HepG2 (cell line): ENCODE measurements around the gene LCK. TPM values are rescaled to one million over a fixed set of nuclear protein-coding genes. Genes with fewer than 3 reads are reported as not detected.

Source experiments
- ATF2 ChIP-seq: sonication (generic); formaldehyde crosslinking; IDR thresholded peaks from 2 replicates; pipeline ENCODE4 v1.4.0; 2020; ENCODE audit warnings: missing genetic modification reagents
- DNMT3B ChIP-seq: conservative IDR thresholded peaks from 2 replicates; pipeline ENCODE4 v1.6.1; 2016; ENCODE audit warnings: missing biosample characterization, control low read depth
- HES4 ChIP-seq: sonication (generic); formaldehyde crosslinking; IDR thresholded peaks from 2 replicates; pipeline ENCODE4 v1.9.0; 2021; ENCODE audit warnings: mild to moderate bottlenecking, missing genetic modification reagents, borderline replicate concordance
- HOXA3 ChIP-seq: sonication (generic); formaldehyde crosslinking; IDR thresholded peaks from 2 replicates; pipeline ENCODE4 v1.5.0; 2020; ENCODE audit warnings: missing genetic modification reagents
- KDM5B ChIP-seq: sonication (generic); formaldehyde crosslinking; IDR thresholded peaks from 2 replicates; pipeline ENCODE4 v1.4.0; 2020; ENCODE audit warnings: missing genetic modification reagents, mild to moderate bottlenecking, borderline replicate concordance
- KLF11 ChIP-seq: IDR thresholded peaks from 2 replicates; pipeline ENCODE4 v1.6.1; 2016; ENCODE audit warnings: missing compliant biosample characterization
- KMT2B ChIP-seq: IDR thresholded peaks from 2 replicates; pipeline ENCODE4 v1.6.1; 2016; ENCODE audit warnings: missing genetic modification reagents, missing compliant biosample characterization
- LBX2 ChIP-seq: sonication (generic); formaldehyde crosslinking; IDR thresholded peaks from 2 replicates; pipeline ENCODE4 v1.5.0; 2020; ENCODE audit warnings: missing genetic modification reagents, mild to moderate bottlenecking, borderline replicate concordance
- MTERF4 ChIP-seq: sonication (generic); formaldehyde crosslinking; IDR thresholded peaks from 2 replicates; pipeline ENCODE4 v1.8.0; 2023; ENCODE audit warnings: mild to moderate bottlenecking, missing genetic modification reagents
- PHF8 ChIP-seq: sonication (generic); formaldehyde crosslinking; IDR thresholded peaks from 2 replicates; pipeline ENCODE4 v1.5.0; 2020; ENCODE audit warnings: missing genetic modification reagents
- POLR2G ChIP-seq: fragments of 200-400 bp; formaldehyde crosslinking; IDR thresholded peaks from 2 replicates; pipeline ENCODE4 v1.6.1; 2018; ENCODE audit warnings: mild to moderate bottlenecking, low read depth, low read length, moderate library complexity
- PPARG ChIP-seq: conservative IDR thresholded peaks from 2 replicates; pipeline ENCODE4 v1.6.1; 2016; ENCODE audit warnings: missing biosample characterization, missing genetic modification reagents
- TFE3 ChIP-seq: IDR thresholded peaks from 2 replicates; pipeline ENCODE4 v1.6.1; 2016
- THAP11 ChIP-seq: IDR thresholded peaks from 2 replicates; pipeline ENCODE4 v1.6.1; 2016; ENCODE audit warnings: missing biosample characterization, missing genetic modification reagents
- YEATS4 ChIP-seq: sonication (generic); formaldehyde crosslinking; IDR thresholded peaks from 2 replicates; pipeline ENCODE4 v1.4.0; 2020; ENCODE audit warnings: missing genetic modification reagents, borderline replicate concordance
- ZBTB42 ChIP-seq: sonication (generic); formaldehyde crosslinking; IDR thresholded peaks from 2 replicates; pipeline ENCODE4 v1.5.0; 2020; ENCODE audit warnings: mild to moderate bottlenecking, missing genetic modification reagents
- ZNF225 ChIP-seq: sonication (generic); formaldehyde crosslinking; IDR thresholded peaks from 2 replicates; pipeline ENCODE4 v1.4.0; 2020; ENCODE audit warnings: mild to moderate bottlenecking, missing genetic modification reagents
- ZNF816 ChIP-seq: sonication (generic); formaldehyde crosslinking; IDR thresholded peaks from 2 replicates; pipeline ENCODE4 v1.8.0; 2022; ENCODE audit warnings: missing genetic modification reagents, mild to moderate bottlenecking, borderline replicate concordance
- polyA plus RNA-seq, 8 experiments: library from polyadenylated mRNA; depleted of rRNA in 3 of 8; stranded (reverse) in 7 of 8; unstranded in 1 of 8; fragments of >200 nt; fragmentation: Illumina TruSeq in 4 of 8; extraction: Trizol in 4 of 8; gene quantifications; 2 replicates each; pipeline versions ENCODE4 v1.2.1 to v1.2.3, GENCODE V29; 2011 to 2016; ENCODE audit warnings: low read depth in 4 of 8, missing spikeins in 1 of 8, mixed read lengths in 1 of 8; ENCODE audit not compliant: insufficient read depth in 1 of 8
- total RNA-seq, 5 experiments: library from RNA; depleted of rRNA; stranded (reverse); fragments of >200 nt; fragmentation: Illumina TruSeq; extraction: Trizol; gene quantifications; 2 replicates each; pipeline ENCODE4 v1.2.3, GENCODE V29; 2016; ENCODE audit warnings: low read depth in 1 of 5
- TF ChIP-seq, protein P1 (sequence below): sonication (generic); formaldehyde crosslinking; IDR thresholded peaks from 2 replicates; pipeline ENCODE4 v1.8.1; 2022; ENCODE audit warnings: mild to moderate bottlenecking, missing genetic modification reagents
- TF ChIP-seq, protein P2 (sequence below): sonication (generic); formaldehyde crosslinking; IDR thresholded peaks from 2 replicates; pipeline ENCODE4 v1.4.0; 2020; ENCODE audit warnings: mild to moderate bottlenecking, missing genetic modification reagents
- TF ChIP-seq, protein P3 (sequence below): sonication (generic); formaldehyde crosslinking; IDR thresholded peaks from 2 replicates; pipeline ENCODE4 v1.5.0; 2020; ENCODE audit warnings: missing genetic modification reagents, mild to moderate bottlenecking, borderline replicate concordance

Gene LCK
- total and polyA plus RNA-seq, 2 of the 13 experiments (the other 11 are each of a cell fraction or from before 2014, with no cell fraction given): 0.93 to 1.8 TPM

DNA sequence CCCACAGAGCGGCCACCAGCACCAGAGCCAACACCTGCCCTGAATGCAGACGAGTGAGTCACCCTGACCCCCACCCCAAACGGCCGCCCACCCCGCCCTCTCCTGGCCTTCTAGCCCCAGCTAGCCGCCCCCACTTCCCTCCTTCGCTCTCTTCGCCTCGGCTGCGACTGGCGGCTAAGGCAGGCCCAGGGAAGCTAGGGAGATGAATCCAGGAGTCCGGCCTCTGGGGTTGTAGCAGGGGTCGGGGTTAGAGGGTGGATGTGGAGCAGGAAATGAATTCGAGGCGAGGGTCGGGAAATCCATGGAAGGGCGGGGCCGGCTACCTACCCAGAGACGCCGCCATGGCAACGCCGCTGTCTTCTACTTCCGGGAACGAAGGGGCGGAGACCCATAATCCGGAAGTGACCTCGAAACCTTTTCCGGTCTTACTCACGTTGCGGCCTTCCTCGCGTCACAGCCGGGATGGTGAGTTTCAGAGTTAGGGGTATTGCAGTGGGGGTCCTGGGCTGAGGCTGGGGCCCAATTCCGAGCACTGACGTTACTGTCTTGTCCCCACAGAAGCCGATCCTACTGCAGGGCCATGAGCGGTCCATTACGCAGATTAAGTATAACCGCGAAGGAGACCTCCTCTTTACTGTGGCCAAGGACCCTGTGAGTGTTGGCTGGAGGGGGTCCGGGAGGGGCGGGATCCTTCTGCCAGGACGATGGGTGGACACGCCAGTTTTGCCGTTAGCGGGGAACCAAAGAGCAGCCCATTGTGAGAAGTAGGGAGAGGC, 28.9 kb upstream of the LCK start, which contains the start of the genes EIF3I and TMEM234 (continued):
- TF ChIP-seq TFE3 (0 out of 2 replicates have a peak, but pooled peaks have one; percentile 14), POLR2G (peak; percentile 89), HOXA3 (CRISPR knock-in tag) (peak; percentile 90), HES4 (CRISPR knock-in tag) (peak; percentile 32; the same call in 1 of the 2 replicates), KDM5B (peak; percentile 75; the same call in 1 of the 2 replicates), ZBTB42 (CRISPR knock-in tag) (0 out of 2 replicates have a peak, but pooled peaks have one; percentile 71), ATF2 (CRISPR knock-in tag) (0 out of 2 replicates have a peak, but pooled peaks have one; percentile 32), LBX2 (CRISPR knock-in tag) (0 out of 2 replicates have a peak, but pooled peaks have one; percentile 44), THAP11 (peak; percentile 89), YEATS4 (CRISPR knock-in tag) (peak; percentile 67; the same call in 1 of the 2 replicates), KLF11 (CRISPR knock-in tag) (no peak), MTERF4 (CRISPR knock-in tag) (peak; percentile 69; the same call in 1 of the 2 replicates), PPARG (CRISPR knock-in tag) (no peak), ZNF225 (CRISPR knock-in tag) (peak; percentile 43; the same call in 1 of the 2 replicates), KMT2B (CRISPR knock-in tag) (peak; percentile 73; the same call in 1 of the 2 replicates), PHF8 (CRISPR knock-in tag) (peak; percentile 91), ZNF816 (CRISPR knock-in tag) (peak; percentile 75; the same call in 1 of the 2 replicates), DNMT3B (no peak)
- TF ChIP-seq, protein P1, sequence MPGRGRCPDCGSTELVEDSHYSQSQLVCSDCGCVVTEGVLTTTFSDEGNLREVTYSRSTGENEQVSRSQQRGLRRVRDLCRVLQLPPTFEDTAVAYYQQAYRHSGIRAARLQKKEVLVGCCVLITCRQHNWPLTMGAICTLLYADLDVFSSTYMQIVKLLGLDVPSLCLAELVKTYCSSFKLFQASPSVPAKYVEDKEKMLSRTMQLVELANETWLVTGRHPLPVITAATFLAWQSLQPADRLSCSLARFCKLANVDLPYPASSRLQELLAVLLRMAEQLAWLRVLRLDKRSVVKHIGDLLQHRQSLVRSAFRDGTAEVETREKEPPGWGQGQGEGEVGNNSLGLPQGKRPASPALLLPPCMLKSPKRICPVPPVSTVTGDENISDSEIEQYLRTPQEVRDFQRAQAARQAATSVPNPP (CRISPR knock-in tag): no peak
- TF ChIP-seq, protein P2, sequence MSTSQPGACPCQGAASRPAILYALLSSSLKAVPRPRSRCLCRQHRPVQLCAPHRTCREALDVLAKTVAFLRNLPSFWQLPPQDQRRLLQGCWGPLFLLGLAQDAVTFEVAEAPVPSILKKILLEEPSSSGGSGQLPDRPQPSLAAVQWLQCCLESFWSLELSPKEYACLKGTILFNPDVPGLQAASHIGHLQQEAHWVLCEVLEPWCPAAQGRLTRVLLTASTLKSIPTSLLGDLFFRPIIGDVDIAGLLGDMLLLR (CRISPR knock-in tag): peak; percentile 41; the same call in 1 of the 2 replicates
- TF ChIP-seq, protein P3, sequence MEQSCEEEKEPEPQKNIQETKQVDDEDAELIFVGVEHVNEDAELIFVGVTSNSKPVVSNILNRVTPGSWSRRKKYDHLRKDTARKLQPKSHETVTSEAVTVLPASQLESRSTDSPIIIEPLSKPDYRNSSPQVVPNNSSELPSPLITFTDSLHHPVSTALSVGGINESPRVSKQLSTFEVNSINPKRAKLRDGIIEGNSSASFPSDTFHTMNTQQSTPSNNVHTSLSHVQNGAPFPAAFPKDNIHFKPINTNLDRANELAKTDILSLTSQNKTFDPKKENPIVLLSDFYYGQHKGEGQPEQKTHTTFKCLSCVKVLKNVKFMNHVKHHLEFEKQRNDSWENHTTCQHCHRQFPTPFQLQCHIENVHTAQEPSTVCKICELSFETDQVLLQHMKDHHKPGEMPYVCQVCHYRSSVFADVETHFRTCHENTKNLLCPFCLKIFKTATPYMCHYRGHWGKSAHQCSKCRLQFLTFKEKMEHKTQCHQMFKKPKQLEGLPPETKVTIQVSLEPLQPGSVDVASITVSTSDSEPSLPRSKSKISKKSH (CRISPR knock-in tag): peak; percentile 37; the same call in 1 of the 2 replicates
